ENCODE results near the gene KIF5A.
A peak's percentile ranks its signal among the peaks of the same experiment; 100 is the strongest.

The KIF5A gene

GRCh38 chr12:57520053-57520818, 29.6 kb upstream of the KIF5A start, which contains the start of gene DDIT3:
TSS of gene DDIT3 (minus strand) at chr12:57520514. CDS start at chr12:57517406, 3,108 bp downstream.
- H3K36me3 ChIP-seq (ENCODE audit: control insufficient read depth, insufficient read depth, low read length), result peaks cover 16% of the 10 kb centered on the region
- no peaks in the 10 kb centered on the region for H3K27me3 ChIP-seq (ENCODE audit: control insufficient read depth, insufficient read depth, low read length)
- H3K4me3 ChIP-seq (ENCODE audit: low read length), result peak within 1 kb of the TSS; percentile 77; the same call in 1 of the 2 replicates
- peaks cover 5% of the 10 kb centered on the region; the same call in 1 of the 2 replicates for H3K4me1 ChIP-seq (ENCODE audit: control insufficient read depth, insufficient read depth, low read length)
- H3K9me3 ChIP-seq (ENCODE audit: control insufficient read depth, insufficient read depth, low read length), result no peaks in the 10 kb centered on the region
- no CpG with 5 or more reads among the region's 52 CpGs for WGBS (ENCODE audit: insufficient coverage, insufficient read length)
- DNase-seq (ENCODE audit: low read depth, low spot score), result peak; percentile 94
- H3K27ac ChIP-seq (ENCODE audit: low read length), result no peak within 1 kb of the TSS

GRCh38 chr12:57521525-57522010, 28.3 kb upstream of the KIF5A start:
- DNase-seq (ENCODE audit: low read depth, low spot score), result no peak
- Histone ChIP-seq H3K27me3 (ENCODE audit: control insufficient read depth, insufficient read depth, low read length) (no peaks in the 10 kb centered on the region), H3K9me3 (ENCODE audit: control insufficient read depth, insufficient read depth, low read length) (no peaks in the 10 kb centered on the region), H3K36me3 (ENCODE audit: control insufficient read depth, insufficient read depth, low read length) (peaks cover 8% of the 10 kb centered on the region), H3K4me1 (ENCODE audit: control insufficient read depth, insufficient read depth, low read length) (peaks cover 5% of the 10 kb centered on the region; the same call in 1 of the 2 replicates), H3K27ac (ENCODE audit: low read length) (no peak overlapping the region), H3K4me3 (ENCODE audit: low read length) (no peak overlapping the region)
- no CpG with 5 or more reads among the region's 17 CpGs for WGBS (ENCODE audit: insufficient coverage, insufficient read length)

DNA sequence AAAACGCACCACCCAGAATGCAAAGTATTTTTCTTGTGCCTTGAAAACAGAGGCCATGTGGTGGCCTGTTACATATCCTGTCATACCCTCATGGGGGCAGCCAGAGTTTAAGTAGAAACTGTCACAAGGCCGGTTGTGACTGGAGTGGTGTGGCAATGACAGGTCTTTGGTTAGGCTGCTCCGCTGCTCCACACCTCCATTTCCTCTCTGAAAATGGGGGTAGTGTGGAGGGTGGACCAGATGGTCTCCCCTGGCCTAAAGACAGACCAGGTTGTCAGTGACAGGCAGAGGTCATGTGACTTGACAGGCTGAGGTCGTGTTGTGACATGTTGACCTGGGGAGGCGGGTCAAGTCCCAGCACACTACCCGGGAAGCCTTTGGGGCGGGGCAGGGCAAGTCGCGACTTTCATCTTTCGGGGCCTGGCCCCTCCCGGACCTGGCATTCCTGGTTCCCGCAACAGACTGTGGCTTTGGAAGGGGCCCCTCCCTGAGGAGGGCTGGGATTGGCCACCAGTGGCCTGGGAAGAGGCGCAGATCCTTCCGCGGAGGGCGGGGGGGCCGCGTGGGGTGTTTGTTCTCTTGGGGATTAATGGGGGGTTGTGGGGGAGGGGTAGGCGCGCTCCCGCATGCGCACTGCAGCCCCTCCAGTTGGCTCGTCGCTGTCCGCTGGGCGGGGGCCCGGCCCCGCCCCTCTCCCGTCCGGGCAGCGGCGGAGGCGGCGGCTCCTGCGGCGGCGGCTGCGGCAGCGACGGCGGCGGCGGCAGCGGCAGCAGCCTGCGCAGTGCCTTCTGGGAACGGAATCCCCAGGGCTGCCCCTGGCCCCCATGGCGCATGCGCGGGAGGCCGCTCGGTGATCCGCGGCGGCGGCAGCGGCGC, 27.6 kb upstream of the KIF5A start, which contains the start of gene MBD6:
Gene MBD6, plus strand, starts transcription at position 814 of the 876 bp plus-strand sequence. CDS start 1,480 bp downstream, outside the sequence.
- Histone ChIP-seq H3K9me3 (ENCODE audit: control insufficient read depth, insufficient read depth, low read length) (no peaks in the 10 kb centered on the region), H3K36me3 (ENCODE audit: control insufficient read depth, insufficient read depth, low read length) (peaks cover 1% of the 10 kb centered on the region; the same call in 1 of the 2 replicates), H3K4me1 (ENCODE audit: control insufficient read depth, insufficient read depth, low read length) (peaks cover 5% of the 10 kb centered on the region; the same call in 1 of the 2 replicates), H3K4me3 (ENCODE audit: low read length) (peak within 1 kb of the TSS; percentile 52; the same call in 1 of the 2 replicates), H3K27ac (ENCODE audit: low read length) (no peak within 1 kb of the TSS), H3K27me3 (ENCODE audit: control insufficient read depth, insufficient read depth, low read length) (no peaks in the 10 kb centered on the region)
- DNase-seq (ENCODE audit: low read depth, low spot score), result no peak
- no CpG with 5 or more reads among the region's 57 CpGs for WGBS (ENCODE audit: insufficient coverage, insufficient read length)

- no peaks in the 10 kb centered on the region; the same call in 1 of the 2 replicates for H3K36me3 ChIP-seq (ENCODE audit: control insufficient read depth, insufficient read depth, low read length)
- peaks cover 5% of the 10 kb centered on the region; the same call in 1 of the 2 replicates for H3K4me1 ChIP-seq (ENCODE audit: control insufficient read depth, insufficient read depth, low read length)
- H3K27ac ChIP-seq (ENCODE audit: low read length), result no peak overlapping the region
- DNase-seq (ENCODE audit: low read depth, low spot score), result no peak
- no peaks in the 10 kb centered on the region for H3K27me3 ChIP-seq (ENCODE audit: control insufficient read depth, insufficient read depth, low read length)
- H3K4me3 ChIP-seq (ENCODE audit: low read length), result peak overlapping the region; percentile 52; the same call in 1 of the 2 replicates
- no CpG with 5 or more reads among the region's 38 CpGs for WGBS (ENCODE audit: insufficient coverage, insufficient read length)
- no peaks in the 10 kb centered on the region for H3K9me3 ChIP-seq (ENCODE audit: control insufficient read depth, insufficient read depth, low read length)
These were observed 26.7 kb upstream of the KIF5A start for GRCh38 chr12:57522887-57523705.

DNA sequence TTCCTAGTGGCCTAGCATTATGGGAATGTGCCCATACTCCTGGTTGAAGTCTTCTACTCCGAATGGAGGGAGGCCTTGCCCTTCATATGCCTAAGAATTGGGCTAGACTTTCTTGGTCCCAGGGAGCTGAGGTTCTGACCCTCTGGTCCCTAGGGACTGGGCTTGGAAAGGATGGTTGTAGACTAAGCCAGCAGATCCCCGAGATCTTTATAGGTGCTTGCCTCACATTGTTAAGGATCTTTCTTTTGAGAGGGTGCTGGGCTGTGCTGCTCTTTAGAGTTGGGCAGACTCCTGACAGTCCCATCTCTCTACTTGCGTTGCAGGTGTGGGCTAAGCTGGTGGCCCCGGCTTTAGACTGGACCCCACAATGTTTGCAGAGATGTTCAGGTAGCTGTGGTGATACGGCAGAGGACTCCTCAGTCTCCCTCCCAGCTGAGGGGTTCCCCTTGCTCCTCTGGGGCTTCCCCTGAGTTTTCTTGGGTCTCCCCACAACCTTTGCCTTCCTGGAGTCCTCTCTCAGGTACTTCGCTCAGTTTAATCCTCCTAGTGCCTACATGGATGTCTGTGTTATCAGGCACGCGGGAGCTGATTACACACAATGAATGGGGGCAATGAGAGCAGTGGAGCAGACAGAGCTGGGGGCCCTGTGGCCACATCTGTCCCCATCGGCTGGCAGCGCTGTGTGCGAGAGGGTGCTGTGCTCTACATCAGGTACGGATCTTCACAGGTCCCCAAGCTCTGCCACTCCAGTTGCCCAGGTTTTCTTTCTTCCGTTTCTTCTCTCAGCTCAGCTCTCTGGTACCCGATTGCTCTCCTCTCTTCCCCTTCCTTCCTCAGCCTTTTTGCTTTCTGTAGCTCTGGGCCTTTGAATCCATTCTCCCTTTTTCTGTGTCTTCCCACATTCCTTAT, 25.9 kb upstream of the KIF5A start:
- Histone ChIP-seq H3K4me3 (ENCODE audit: low read length) (no peak overlapping the region; the same call in 1 of the 2 replicates), H3K36me3 (ENCODE audit: control insufficient read depth, insufficient read depth, low read length) (no peaks in the 10 kb centered on the region), H3K27me3 (ENCODE audit: control insufficient read depth, insufficient read depth, low read length) (no peaks in the 10 kb centered on the region), H3K27ac (ENCODE audit: low read length) (no peak overlapping the region), H3K9me3 (ENCODE audit: control insufficient read depth, insufficient read depth, low read length) (no peaks in the 10 kb centered on the region), H3K4me1 (ENCODE audit: control insufficient read depth, insufficient read depth, low read length) (peaks cover 5% of the 10 kb centered on the region; the same call in 1 of the 2 replicates)
- no peak for DNase-seq (ENCODE audit: low read depth, low spot score)
- no CpG with 5 or more reads among the region's 14 CpGs for WGBS (ENCODE audit: insufficient coverage, insufficient read length)

DNA sequence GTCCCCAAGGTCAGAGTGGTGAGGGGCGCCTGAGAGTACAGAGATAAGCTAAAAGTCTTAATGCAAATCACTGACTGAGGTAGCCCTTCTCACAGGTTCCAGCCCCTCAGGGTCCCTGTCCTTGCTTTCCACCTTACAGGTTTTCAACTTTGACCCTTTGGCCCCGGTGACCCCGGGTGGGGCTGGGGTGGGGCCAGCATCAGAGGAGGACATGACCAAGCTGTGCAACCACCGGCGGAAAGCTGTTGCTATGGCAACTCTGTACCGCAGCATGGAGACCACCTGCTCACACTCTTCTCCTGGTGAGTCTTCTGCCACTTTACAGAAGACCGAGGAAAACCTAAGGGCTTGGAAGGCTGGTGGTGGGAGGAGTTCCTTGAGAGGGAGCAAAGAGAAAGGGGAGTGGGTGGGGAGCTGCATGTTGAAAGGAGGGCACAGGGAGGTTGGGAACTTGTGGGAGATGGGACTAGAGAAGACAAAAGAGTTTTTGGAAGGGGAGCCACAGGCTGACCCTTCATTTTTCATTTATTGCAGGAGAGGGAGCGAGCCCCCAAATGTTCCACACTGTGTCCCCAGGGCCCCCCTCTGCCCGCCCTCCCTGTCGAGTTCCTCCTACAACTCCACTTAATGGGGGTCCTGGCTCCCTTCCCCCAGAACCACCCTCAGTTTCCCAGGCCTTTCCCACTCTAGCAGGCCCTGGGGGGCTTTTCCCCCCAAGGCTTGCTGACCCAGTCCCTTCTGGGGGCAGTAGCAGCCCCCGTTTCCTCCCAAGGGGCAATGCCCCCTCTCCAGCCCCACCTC, 24.8 kb upstream of the KIF5A start:
- WGBS (ENCODE audit: insufficient coverage, insufficient read length), result no CpG with 5 or more reads among the region's 11 CpGs
- no peaks in the 10 kb centered on the region for H3K27me3 ChIP-seq (ENCODE audit: control insufficient read depth, insufficient read depth, low read length)
- peaks cover 5% of the 10 kb centered on the region; the same call in 1 of the 2 replicates for H3K4me1 ChIP-seq (ENCODE audit: control insufficient read depth, insufficient read depth, low read length)
- no peaks in the 10 kb centered on the region for H3K36me3 ChIP-seq (ENCODE audit: control insufficient read depth, insufficient read depth, low read length)
- H3K27ac ChIP-seq (ENCODE audit: low read length), result no peak overlapping the region
- no peak overlapping the region for H3K4me3 ChIP-seq (ENCODE audit: low read length)
- H3K9me3 ChIP-seq (ENCODE audit: control insufficient read depth, insufficient read depth, low read length), result no peaks in the 10 kb centered on the region
- no peak for DNase-seq (ENCODE audit: low read depth, low spot score)

DNA sequence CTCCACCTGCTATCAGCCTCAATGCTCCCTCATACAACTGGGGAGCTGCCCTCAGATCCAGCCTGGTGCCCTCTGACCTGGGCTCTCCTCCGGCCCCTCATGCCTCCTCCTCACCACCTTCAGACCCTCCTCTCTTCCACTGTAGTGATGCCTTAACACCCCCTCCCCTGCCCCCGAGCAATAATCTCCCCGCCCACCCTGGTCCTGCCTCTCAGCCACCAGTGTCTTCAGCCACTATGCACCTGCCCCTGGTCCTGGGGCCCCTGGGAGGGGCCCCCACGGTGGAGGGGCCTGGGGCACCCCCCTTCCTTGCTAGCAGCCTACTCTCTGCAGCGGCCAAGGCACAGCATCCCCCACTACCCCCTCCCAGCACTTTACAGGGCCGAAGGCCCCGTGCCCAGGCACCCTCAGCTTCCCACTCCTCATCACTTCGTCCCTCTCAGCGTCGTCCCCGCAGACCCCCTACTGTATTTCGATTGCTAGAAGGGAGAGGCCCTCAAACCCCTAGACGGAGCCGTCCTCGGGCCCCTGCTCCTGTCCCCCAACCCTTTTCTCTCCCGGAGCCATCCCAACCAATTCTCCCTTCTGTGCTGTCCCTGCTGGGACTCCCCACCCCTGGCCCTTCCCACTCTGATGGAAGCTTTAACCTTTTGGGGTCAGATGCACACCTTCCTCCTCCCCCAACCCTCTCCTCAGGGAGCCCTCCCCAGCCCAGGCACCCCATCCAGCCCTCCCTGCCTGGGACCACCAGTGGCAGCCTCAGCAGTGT, 24.0 kb upstream of the KIF5A start:
- WGBS (ENCODE audit: insufficient coverage, insufficient read length), result no CpG with 5 or more reads among the region's 16 CpGs
- no peak for DNase-seq (ENCODE audit: low read depth, low spot score)
- Histone ChIP-seq H3K36me3 (ENCODE audit: control insufficient read depth, insufficient read depth, low read length) (0 out of 2 replicates have a peak, but pooled peaks cover 7% of the 10 kb centered on the region), H3K27ac (ENCODE audit: low read length) (no peak overlapping the region), H3K9me3 (ENCODE audit: control insufficient read depth, insufficient read depth, low read length) (no peaks in the 10 kb centered on the region), H3K27me3 (ENCODE audit: control insufficient read depth, insufficient read depth, low read length) (no peaks in the 10 kb centered on the region), H3K4me1 (ENCODE audit: control insufficient read depth, insufficient read depth, low read length) (peaks cover 5% of the 10 kb centered on the region; the same call in 1 of the 2 replicates), H3K4me3 (ENCODE audit: low read length) (no peak overlapping the region)

DNA sequence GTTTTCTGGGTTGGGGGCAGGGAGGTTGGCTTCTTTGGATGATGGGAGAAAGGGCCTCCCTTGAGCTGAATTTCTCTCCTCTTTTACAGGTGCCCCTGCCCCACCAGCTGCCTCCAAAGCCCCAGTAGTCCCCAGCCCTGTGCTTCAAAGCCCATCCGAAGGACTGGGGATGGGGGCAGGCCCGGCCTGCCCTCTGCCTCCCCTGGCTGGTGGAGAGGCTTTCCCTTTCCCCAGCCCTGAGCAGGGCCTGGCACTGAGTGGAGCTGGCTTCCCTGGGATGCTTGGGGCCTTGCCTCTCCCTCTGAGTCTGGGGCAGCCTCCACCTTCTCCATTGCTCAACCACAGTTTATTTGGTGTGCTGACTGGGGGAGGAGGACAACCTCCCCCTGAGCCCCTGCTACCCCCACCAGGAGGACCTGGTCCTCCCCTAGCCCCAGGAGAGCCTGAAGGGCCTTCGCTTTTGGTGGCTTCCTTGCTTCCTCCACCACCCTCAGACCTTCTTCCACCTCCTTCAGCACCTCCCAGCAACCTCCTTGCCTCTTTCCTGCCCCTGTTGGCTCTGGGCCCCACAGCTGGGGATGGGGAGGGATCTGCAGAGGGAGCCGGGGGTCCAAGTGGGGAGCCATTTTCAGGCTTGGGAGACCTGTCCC, 23.2 kb upstream of the KIF5A start:
- peaks cover 9% of the 10 kb centered on the region; the same call in 1 of the 2 replicates for H3K36me3 ChIP-seq (ENCODE audit: control insufficient read depth, insufficient read depth, low read length)
- H3K9me3 ChIP-seq (ENCODE audit: control insufficient read depth, insufficient read depth, low read length), result no peaks in the 10 kb centered on the region
- peaks cover 3% of the 10 kb centered on the region; the same call in 1 of the 2 replicates for H3K4me1 ChIP-seq (ENCODE audit: control insufficient read depth, insufficient read depth, low read length)
- no peak overlapping the region for H3K27ac ChIP-seq (ENCODE audit: low read length)
- H3K27me3 ChIP-seq (ENCODE audit: control insufficient read depth, insufficient read depth, low read length), result no peaks in the 10 kb centered on the region
- WGBS (ENCODE audit: insufficient coverage, insufficient read length), result no CpG with 5 or more reads among the region's 4 CpGs
- H3K4me3 ChIP-seq (ENCODE audit: low read length), result no peak overlapping the region
- DNase-seq (ENCODE audit: low read depth, low spot score), result no peak
